ENCODE results near the gene ASH1L. TPM values are rescaled to one million over a fixed set of nuclear protein-coding genes. Genes with fewer than 3 reads are reported as not detected.
"Not testable (repeated sequence)": the region's sequence is repeated elsewhere in the genome, so short reads cannot be mapped to it uniquely, and the experiment has no call there.

The ASH1L gene
- total and polyA plus RNA-seq, 9 of the 15 experiments (the other 6 are each of a cell fraction or from before 2014, with no cell fraction given): 2.0 to 23.3 (median 14.6) TPM

GRCh38 chr1:155607708-155608107, 45.1 kb upstream of the ASH1L start (continued):
- TF ChIP-seq PTBP1 (IDR thresholded peaks at IDR 0.05; ENCODE audit: low read depth, low read length): no peak
- no peak for TF ChIP-seq RCOR1 (IDR thresholded peaks at IDR 0.05; ENCODE audit: borderline replicate concordance in 1 of 2, low read depth in 2 of 2, low read length in 2 of 2)

DNA sequence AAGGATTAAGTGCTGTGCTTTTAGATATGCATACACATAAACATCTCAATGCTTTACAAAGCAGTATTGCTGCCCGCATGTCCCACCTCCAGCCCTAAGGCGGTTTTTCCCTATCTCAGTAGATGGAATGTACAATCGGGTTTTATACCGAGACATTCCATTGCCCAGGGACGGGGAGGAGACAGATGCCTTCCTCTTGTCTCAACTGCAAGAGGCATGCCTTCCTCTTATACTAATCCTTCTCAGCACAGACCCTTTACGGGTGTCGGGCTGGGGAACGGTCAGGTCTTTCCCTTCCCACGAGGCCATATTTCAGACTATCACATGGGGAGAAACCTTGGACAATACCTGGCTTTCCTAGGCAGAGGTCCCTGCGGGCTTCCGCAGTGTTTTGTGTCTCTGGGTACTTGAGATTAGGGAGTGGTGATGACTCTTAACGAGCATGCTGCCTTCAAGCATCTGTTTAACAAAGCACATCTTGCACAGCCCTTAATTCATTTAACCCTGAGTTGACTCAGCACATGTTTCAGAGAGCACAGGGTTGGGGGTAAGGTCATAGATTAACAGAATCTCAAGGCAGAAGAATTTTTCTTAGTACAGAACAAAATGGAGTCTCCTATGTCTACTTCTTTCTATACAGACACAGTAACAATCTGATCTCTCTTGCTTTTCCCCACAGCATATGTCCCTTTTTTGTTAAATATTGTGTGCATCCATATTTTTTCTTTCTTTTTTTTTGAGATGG, 37.4 kb upstream of the ASH1L start:
- CTCF ChIA-PET (ENCODE audit: low intra/inter-chr PET ratio); H3K9me1 ChIP-seq (ENCODE audit: control insufficient read depth, insufficient read depth, low read length); H3K9ac ChIP-seq (ENCODE audit: insufficient read depth in 1 of 2, low read depth in 2 of 2, low read length in 2 of 2); ATAC-seq; FAIRE-seq; H3K36me3 ChIP-seq (ENCODE audit: control insufficient read depth, insufficient read depth, low read length); H4K20me1 ChIP-seq (replicated peaks; ENCODE audit: control insufficient read depth, insufficient read depth, low read length); BruUV-seq (replicated peaks); DNase-seq (ENCODE audit: extremely low read depth in 1 of 4, low spot score in 3 of 4); H3K9me3 ChIP-seq (replicated peaks; ENCODE audit: control insufficient read depth, insufficient read depth, low read depth, low read length); H3K27me3 ChIP-seq (ENCODE audit: control insufficient read depth in 2 of 2, insufficient read depth in 2 of 2, low read length in 2 of 2); H3K27ac ChIP-seq (ENCODE audit: extremely low read depth, low read depth, low read length); H3K4me1 ChIP-seq (replicated peaks in 1 of 2; ENCODE audit: control insufficient read depth in 2 of 2, insufficient read depth in 2 of 2, low read length in 2 of 2); H3K4me3 ChIP-seq; POLR2A ChIA-PET; H3K79me2 ChIP-seq (ENCODE audit: control insufficient read depth, insufficient read depth, low read length); TF ChIP-seq ATF3 (CRISPR knock-in tag; conservative IDR thresholded peaks at IDR 0.05): not testable (repeated sequence)
- Histone ChIP-seq H3K4me2 (ENCODE audit: insufficient read depth, low read length) (peak overlapping the region; percentile 18; the same call in 1 of the 2 replicates), H2AFZ (ENCODE audit: low read depth, low read length) (peak overlapping the region; percentile 78)
- intact Hi-C loops (cut with micrococcal nuclease): loop anchor here (10.0 kb wide), 2 partner anchors 275 to 505 kb away; partner anchors contain the start of gene RUSC1
- in situ Hi-C loops (cut with MboI): loop anchor here (5.0 to 10.0 kb wide), 3 partner anchors 345 to 505 kb away; partner anchors contain the start of genes ENTREP3, MTX1 and THBS3
- 7% methylated on average over 6 of the region's 12 CpGs for WGBS (ENCODE audit: insufficient coverage, low coverage, missing lambda C conversion rate)
- TF ChIP-seq MAFG (tag; conservative IDR thresholded peaks at IDR 0.05) (peak; percentile 31; the same call in 1 of the 2 replicates), ATF3 (IDR thresholded peaks at IDR 0.05) (0 out of 2 replicates have a peak, but pooled peaks have one; percentile 12), ARID2 (IDR thresholded peaks at IDR 0.05) (0 out of 2 replicates have a peak, but pooled peaks have one; percentile 14), KDM1A (IDR thresholded peaks at IDR 0.05) (peak; percentile 48 to 61; a peak in 2 of 4 replicates), SMARCA4 (IDR thresholded peaks at IDR 0.05) (peak; percentile 48; the same call in 1 of the 2 replicates), DPF2 (IDR thresholded peaks at IDR 0.05) (peak; percentile 45; the same call in 1 of the 2 replicates), ARID1B (IDR thresholded peaks at IDR 0.05) (peak; percentile 52; the same call in 1 of the 2 replicates), PTTG1 (tag; IDR thresholded peaks at IDR 0.05; ENCODE audit: low read depth) (peak; percentile 44; the same call in 1 of the 2 replicates), SOX6 (IDR thresholded peaks at IDR 0.05) (0 out of 2 replicates have a peak, but pooled peaks have one; percentile 16), MAX (CRISPR knock-in tag; IDR thresholded peaks at IDR 0.05) (peak; percentile 56; the same call in 1 of the 2 replicates)
- TF ChIP-seq, protein P1, sequence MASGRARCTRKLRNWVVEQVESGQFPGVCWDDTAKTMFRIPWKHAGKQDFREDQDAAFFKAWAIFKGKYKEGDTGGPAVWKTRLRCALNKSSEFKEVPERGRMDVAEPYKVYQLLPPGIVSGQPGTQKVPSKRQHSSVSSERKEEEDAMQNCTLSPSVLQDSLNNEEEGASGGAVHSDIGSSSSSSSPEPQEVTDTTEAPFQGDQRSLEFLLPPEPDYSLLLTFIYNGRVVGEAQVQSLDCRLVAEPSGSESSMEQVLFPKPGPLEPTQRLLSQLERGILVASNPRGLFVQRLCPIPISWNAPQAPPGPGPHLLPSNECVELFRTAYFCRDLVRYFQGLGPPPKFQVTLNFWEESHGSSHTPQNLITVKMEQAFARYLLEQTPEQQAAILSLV (tag; IDR thresholded peaks at IDR 0.05): peak; percentile 65; the same call in 1 of the 2 replicates
- TF ChIP-seq, protein P2, sequence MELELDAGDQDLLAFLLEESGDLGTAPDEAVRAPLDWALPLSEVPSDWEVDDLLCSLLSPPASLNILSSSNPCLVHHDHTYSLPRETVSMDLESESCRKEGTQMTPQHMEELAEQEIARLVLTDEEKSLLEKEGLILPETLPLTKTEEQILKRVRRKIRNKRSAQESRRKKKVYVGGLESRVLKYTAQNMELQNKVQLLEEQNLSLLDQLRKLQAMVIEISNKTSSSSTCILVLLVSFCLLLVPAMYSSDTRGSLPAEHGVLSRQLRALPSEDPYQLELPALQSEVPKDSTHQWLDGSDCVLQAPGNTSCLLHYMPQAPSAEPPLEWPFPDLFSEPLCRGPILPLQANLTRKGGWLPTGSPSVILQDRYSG (tag; conservative IDR thresholded peaks at IDR 0.05; ENCODE audit: low read depth): peak; percentile 65; the same call in 1 of the 2 replicates
- TF ChIP-seq, protein P3, sequence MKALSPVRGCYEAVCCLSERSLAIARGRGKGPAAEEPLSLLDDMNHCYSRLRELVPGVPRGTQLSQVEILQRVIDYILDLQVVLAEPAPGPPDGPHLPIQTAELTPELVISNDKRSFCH (CRISPR knock-in tag; IDR thresholded peaks at IDR 0.05): 0 out of 2 replicates have a peak, but pooled peaks have one; percentile 13
- TF ChIP-seq, protein P3 (tag; IDR thresholded peaks at IDR 0.05): peak; percentile 77; the same call in 1 of the 2 replicates
